GM04503 (cell line): ENCODE data around the gene KDM2B.
A peak's percentile ranks its signal among the peaks of the same experiment; 100 is the strongest.
"Not testable (repeated sequence)": the region's sequence is repeated elsewhere in the genome, so short reads cannot be mapped to it uniquely, and the experiment has no call there.

Source experiments
- DNase-seq: peaks from one replicate; pipeline ENCODE4 v3.0.0-alpha.2; 2012; ENCODE audit warnings: low read depth

Gene KDM2B

DNA sequence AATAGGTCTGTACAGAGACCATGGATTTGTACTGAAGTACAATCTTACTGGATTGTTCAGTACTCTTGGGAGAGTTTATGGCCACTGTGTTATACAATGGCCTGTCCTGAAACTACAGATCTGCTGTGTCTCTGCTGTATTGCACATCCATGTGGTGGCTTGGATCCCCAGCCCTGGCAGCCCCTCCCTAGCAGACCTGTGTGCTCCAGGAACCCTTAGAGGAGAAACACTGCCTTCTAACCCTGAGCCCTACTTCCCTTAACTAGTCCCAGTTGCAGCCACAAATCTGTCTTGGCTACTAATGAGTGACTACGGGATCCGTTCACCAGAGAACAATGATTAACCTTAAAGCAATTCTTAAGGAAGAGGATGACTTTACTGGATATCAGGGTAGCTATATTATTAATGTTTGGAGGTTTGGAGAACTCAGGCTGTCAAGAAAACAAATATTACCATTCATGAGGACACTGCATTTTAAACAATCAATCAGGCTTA is 153.2 kb downstream of the KDM2B start:
- no peak for DNase-seq

DNA sequence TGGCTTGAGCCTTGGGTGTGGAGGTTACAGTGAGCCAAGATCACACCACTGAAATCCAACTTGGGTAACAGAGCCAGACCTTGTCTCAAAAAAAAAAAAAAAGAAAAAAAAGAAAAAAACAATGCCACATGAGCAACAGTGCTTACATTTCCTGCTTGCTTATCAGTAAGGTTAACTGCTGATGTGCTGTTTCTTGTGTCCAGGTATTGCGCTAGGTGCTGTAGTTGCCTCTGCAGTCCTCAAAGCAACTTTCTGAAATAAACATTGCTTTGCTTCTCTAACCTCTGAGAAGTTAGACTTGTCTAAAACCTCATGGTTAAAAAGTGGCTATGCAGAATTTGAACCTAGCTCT is 156.2 kb downstream of the KDM2B start:
- DNase-seq, result no peak

DNA sequence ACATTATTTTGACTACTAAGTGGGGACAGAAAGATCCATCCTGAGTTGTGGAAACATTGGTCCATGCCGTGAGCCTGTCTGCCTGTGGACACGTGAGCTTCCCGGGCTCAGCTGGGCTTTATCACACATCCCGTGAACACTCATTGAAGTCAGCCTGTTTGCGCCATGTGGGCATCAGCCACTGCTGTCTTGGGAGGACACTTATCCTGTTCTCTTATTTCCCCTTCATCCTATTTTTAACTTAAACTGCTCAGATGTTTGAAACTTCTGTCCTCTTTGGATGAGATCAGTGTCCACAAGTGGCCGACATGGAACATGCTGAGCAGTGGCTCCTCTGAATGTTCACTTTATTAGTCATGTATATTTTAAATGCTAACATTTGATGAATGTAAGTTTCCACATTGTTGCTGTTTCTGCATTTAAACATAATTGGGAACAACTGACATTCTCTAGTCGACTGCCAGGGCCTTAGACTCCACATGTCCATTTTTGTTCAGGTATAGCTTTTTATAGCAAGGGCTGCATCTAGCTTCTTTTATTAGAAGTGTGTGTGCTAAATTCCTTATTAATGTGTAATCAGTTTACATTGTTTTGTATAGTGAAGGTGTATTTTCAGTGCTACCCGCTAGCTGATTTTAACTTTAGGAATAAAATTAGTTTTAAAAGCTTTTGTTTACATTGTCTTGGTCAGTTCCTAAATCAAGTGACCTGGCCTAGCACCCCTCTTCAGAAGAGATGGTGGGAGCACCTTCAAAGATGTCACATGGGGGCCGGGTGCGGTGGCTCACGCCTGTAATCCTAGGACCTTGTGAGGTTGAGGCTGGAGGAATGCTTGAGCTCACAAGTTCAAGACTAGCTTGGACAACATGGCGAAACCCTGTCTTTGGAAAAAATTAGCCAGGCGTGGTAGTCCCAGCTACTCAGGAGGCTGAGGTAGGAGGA is 156.9 kb downstream of the KDM2B start:
- DNase-seq, result no peak

DNA sequence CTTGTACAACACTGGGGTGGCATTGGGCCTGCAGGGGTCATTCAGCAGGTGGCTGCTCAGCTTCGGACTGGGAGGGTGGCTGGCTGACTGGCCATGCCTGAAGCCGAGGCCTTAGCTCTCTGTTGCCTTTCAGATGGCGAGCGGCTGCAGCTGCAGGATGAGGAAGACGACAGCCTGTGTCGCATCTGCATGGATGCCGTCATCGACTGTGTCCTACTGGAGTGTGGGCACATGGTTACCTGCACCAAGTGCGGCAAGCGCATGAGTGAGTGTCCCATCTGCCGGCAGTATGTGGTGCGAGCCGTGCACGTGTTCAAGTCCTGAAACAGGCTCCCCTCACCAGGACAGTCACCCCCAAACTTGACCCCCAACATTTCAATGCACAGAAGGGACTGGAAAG is 157.6 kb downstream of the KDM2B start:
- no peak for DNase-seq

DNA sequence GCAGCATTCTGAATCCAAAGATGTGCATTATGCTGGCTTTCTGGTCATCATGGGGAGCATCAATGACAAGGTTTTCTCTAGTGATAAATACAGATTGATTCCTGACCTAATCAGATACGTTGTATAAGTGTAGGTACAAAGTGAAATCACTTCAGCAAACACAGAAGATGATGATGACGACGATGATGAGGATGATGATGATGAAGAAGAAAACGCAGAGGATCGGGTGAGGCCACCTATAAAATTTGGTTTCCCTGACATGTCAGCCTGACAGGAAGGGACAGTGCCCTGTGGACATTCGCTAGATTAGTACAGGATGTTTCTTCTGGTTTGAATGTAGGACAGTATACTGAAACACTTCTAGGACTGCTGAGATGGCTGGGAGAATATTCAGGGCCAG is 160.7 kb downstream of the KDM2B start:
- no peak for DNase-seq

DNA sequence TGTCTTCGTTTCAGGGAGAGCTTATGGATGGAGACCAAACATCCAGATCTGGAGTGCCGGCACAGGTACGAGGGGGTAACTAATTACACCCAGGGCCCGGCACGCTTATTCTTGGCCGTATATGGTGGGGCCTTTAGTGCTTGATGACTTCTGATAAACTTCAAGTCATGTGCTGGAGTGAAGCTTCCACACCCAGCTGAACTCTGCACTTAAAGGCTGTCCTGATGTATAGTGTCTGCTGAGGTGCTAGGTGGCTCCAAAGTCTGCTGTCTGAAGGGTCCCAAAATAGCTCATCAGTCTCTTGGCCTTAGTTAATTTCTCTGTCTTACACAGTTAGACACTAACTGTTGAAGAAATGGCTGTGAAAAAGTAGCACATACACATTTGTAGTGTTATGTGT is 163.0 kb downstream of the KDM2B start:
- DNase-seq, result no peak

DNA sequence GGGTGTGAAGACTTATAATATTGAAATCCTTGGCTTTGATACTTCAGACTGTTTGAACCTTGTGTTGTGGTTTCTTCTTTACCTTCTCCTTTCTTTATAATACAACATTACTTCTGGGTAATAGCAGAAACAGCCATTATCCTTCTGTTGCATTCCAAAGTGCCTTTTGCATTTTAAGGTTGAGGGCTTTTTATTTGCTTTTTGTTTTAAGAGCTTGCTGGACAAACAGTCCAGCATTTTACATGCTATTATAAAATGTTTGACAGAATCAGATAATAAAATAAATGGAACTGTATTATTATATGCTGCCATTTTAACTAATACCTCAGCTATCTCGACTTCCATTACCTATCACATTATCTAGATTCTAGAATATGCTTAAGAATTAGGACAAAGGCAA is 166.9 kb downstream of the KDM2B start:
- no peak for DNase-seq

DNA sequence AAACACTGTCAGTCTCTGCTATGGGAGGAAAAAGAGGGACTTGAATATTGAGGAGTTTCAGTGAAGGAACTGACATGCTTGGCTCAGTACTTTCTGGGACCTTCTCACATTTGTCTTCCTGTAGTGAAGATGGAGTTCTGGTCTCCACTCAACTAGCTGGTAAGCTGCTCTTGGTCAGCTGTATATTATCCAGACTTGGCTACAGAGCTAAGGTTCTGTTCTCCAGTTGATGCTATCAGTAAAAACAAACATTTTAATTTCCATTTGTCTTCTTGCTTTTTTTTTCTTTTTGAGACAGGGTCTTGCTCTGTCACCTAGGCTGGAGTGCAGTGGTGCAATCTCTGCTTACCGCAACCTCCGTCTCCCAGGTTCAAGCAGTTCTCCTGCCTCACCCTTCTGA is 175.6 kb downstream of the KDM2B start:
- no peak for DNase-seq

DNA sequence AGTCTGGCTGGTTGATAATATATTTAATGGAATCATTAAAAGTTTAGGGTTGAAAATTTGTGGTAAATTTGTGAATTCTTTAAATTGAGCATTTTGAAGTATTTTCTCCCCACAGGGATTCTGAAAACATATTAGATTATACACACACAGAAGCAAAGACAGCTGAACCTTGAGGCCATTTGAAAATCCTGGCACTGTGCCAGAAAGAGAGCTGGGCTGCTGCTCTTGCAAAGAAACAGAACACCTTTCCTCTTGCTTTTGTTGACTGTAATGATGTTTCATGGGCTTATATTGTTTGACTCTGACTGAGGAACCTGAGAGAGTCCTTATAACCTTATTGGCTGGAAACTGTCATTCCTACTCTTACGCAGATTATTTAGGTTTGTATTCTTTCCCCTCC is 176.1 kb downstream of the KDM2B start:
- DNase-seq, result no peak

DNA sequence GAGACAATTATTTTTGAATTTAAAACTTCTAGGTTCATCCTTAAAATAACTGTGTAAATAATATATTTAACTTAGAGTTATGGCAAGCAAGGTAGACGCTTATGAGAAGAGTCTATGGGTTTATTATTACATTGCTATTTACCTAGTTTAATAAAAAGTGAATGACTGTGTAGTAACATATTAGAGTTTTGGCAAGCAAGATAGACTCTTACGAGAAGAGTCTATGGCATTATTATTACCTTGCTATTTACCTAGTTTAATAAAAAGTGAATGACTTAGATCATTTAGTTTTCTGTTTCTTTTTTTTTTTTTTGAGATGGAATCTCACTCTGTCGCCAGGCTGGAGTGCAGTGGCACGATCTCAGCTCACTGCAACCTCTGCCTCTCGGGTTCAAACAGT is 177.1 kb downstream of the KDM2B start:
- DNase-seq, result no peak

DNA sequence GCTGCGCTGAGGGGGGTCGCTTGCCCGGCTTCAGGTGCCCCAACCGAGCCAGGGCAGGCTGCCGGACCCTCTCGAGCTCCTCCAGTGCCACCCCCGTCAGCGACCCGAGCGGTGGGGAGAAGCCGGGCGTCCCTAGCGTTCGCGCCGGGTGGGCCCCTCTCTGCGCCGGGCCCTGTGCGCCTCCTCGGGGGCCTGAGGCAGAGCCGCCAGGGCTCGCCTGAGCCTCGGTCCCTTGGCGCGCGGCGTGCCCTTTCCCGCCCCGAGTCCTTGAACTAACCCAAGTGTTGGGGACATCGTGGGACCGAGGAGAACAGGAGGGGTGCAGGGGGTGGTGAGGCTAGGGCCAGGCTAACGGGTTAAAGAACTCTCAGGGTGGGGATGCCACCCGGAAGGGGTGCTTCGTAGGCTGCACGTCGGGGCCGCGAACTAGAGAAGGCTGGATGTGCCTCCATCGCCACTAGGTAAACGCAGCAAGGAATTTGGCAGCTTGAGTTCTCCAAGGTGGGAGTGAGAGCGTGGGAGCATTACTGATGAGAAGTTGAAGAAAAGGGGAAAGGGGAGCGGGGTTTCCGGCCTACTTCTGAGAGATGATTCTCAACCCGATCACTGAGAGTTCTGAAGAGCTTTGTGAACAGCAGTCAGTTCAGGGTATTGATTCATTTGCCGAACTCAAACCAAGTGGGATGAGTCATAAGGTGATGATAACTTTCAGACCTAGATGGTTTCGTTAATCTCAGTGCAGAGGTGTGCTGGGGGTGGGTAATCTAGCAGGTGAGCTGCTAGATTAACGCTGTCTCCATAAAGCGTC is 180.3 kb downstream of the KDM2B start:
- no peak for DNase-seq

DNA sequence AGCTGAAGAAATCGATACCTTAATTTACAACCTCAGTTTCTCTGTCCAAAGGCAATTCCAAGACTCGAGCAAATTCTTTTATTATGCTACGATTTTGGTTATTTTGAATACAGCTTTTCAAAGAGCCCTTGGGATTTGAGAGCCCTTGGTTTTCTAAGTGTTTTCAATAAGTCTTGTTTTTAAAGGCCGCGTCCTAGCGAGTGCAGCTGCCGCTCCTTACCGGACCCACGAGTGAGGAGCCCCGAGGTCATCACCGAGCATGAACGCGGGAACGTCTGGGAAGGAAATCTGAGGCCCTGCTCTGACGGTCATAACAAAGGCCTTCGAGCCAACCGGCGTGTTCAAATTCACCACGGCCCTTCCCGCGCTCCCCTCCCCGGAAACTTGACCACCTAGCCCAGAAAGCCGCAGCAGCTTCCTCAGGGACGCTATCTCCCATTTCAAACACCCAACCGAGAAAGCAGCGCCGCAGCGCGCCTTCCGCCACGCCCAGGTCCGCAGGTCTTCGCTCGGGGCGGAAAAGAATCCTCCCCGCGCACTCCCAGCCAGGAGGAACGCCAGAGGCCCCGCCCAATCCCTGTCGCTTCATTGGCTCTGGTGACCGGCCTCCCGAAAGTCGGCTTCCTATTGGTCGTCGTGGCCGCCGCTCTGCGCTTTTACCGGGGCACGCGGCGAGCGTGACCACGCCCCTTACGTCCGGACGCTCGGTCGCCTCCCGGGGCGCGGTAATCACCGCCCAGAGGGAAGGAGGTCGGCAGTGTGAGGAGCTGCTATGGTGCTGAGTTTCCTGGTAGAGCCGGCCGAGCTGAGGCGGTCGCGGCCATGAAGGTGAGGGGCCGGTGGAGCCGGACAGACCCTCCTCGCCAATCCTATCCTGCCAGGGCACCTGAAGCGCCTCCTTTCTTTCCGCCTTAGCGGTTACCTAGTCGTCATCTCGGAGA is 181.2 kb downstream of the KDM2B start, which contains the start of gene RNF34:
TSS of gene RNF34 (plus strand) at position 728 of the 941 bp plus-strand sequence. CDS start at position 823, 95 bp downstream.
- peak; percentile 89 for DNase-seq

DNA sequence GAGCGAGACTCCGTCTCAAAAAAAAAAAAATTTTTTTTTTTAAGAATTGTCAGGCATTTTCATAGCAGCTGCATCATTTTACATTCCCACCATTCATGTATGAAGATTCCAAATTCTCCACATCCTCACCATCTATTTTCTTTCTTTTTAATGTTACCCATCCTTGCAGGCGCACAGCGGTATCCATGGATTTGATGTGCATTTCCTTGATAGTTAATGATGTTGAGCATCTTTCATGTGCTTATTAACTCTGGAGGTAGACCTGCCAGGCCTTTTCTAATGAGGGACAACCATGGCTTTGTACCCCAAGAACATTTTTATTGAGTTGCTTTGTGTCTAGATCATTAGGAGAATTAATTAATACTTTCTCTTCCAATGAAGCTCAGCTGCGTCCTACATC is 182.5 kb downstream of the KDM2B start:
- no peak for DNase-seq

DNA sequence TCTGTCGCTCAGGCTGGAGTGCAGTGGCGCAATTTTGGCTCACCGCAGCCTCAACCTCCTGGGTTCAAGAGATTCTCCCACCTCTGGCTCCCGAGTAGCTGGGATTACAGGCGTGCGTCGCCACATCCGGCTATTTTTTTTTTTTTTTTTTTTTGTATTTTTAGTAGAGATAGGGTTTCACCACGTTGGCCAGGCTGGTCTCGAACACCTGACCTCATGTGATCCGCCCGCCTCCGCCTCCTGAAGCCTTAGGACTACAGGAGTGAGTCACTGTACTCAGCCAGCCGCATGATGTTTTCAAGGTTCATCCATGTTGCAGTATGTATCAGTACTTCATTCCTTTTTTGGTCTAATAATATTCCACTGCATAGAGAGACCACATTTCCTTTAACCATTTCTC is 183.3 kb downstream of the KDM2B start:
- DNase-seq, result no peak

DNA sequence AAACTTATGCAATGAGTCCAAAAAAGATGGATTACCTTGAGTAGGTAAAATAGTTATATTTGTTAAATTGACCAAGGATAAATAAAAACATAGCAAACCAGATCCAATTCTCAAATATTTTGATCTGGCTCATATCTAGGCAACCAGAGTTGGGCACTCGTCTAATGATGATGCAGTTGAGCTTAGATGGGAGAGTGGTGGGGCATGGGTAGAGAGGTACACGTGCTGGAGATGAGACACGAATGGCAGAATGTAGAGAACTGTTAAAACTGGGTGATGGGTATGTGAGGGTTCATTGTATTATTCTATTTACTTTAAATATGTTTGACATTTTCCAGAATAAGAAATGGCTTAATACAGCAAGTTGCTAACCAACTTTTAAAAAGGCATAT is 188.5 kb downstream of the KDM2B start:
- no peak for DNase-seq

DNA sequence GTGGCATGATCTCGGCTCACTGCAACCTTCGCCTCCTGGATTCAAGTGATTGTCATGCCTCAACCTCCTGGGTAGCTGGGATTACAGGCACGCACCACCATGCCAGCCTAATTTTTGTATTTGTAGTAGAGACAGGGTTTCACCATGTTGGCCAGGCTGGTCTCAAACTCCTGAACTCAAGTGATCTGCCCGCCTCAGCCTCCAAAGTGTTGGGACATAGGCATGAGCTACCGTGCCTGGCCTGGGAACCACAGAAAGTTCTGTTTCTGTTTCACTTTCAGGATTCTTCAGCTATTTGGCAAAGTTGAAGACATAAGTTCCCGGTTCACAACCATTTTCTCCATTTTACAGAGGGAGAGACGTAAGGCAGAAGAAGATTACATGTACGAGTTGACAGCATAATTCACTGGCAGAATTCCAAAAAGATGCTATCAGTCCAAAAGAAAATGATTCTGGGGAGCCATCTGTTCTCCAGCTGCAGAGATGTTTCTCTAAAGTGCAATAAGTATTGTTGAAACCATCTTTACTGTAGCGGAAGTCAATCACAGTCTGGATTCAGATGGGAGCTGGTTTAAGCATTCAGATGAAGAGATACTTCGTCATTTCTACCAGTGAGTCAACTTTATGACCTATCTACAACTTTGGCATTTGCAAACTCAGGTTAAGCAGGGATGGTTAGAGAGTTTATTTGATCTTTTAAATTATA is 189.1 kb downstream of the KDM2B start:
- DNase-seq, result peak; percentile 63

DNA sequence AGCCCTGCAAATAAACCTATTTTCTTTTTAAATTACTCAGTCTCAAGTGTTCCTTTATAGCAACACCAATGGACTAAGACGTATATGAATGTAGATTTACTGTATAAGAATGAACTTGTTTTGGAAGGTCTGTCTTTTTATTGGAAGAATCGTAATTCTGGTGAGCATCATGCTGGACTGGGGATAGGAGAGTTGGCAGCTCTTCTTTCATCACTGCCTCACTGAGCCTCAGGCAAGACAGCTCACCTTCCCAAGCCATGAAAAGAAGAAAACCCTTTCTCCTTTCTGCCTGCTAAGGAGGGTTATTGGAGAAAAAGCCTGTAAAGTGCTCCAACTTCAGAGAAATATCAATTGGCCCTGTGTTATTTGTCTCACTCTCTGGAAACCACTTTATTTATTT is 190.0 kb downstream of the KDM2B start:
- no peak for DNase-seq

DNA sequence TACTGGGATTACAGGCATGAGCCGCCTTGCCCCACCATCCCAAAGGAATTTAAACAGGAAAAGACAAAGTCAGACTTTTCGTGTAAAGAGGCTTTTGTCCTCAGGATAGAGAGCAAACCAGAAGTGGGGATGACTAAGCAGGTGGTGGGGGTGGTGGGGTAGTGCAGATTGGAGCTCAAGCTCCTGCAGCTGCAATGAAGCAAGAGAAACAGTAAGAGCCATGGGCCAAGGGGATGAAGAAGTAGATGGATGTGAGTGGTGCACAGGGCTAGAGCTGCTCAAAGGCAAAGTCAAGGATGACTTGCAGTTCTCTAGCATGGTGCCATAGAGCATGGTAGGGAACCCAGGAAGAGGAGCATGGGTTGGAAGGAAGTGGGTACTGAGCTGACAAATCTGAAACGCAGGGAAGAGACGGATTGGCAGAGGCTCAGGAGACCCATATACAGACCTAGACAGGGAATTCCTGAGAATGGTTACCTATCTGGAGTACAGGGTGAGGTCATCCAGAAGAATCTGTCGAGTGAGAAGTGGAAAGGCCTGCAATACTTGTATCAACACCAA is 192.3 kb downstream of the KDM2B start:
- DNase-seq, result peak; percentile 69

DNA sequence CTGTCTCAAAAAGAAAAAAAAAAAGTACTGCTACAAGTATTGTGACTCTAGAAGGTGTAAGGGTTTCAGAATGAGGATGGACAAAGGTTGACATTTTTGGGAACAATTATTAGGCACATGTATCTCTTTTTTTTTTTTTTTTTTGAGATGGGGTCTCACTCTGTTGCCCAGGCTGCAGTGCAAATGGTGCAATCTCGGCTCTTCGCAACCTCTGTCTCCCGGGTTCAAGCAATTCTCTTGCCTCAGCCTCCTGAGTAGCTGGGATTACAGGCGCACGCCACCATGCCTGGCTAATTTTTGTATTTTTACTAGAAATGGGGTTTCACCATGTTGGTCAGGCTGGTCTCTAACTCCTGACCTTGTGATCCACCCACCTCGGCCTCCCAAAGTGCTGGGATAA is 195.9 kb downstream of the KDM2B start:
- DNase-seq, result not testable (repeated sequence)

DNA sequence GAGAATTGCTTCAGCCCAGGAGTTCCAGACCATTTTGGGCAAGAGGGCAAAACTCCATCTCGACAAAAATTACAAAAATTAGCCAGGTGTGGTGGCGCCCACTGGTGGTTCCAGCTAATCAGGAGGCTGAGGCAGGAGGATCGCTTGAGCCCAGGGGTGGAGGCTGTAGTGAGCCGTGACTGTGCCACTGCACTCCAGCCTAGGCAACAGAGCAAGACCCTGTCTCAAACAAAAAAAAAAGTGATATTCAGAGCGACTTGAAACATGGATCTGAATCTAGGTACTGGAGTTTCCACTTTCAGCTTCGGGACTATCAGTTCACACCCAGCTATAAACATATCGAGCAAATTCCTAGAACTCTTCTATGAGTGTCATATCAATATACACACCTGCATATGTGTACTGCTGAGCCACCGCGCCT is 197.2 kb downstream of the KDM2B start:
- no peak for DNase-seq

DNA sequence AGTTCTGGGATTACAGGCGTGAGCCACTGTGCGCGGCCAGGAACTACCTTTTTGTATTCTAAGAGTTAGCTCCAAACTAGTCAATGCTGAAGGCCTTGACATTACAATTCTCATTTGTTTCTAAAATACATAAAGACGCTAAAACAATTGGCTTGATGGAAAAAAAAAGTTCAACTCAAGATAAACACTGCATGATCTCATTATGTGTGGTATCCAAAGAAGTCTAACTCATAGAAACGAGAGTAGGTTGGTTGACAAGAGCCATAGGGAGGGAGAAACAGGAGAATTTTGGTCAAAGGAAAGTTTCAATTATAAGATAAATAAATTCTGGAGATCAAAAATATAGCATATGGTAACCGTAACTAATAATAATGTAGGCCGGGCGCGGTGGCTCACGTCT is 200.9 kb downstream of the KDM2B start:
- no peak for DNase-seq
